Omental fat pad (tissue), 4 donors: ENCODE data around the gene HES3. TPM values are rescaled to one million over a fixed set of nuclear protein-coding genes. Genes with fewer than 3 reads are reported as not detected.

Source experiments
- ATAC-seq: fragments of 150-250 bp; one replicate; pipeline ENCODE4 v1.9.1; 2016; ENCODE audit warnings: mild to moderate bottlenecking, moderate library complexity; ENCODE audit not compliant: low FRiP score
- DNase-seq: peaks from one replicate; pipeline ENCODE4 v3.0.0-alpha.2; 2019; ENCODE audit warnings: low spot score
- total RNA-seq, 4 donors: library from RNA; depleted of rRNA; stranded (reverse); fragments of >200 nt; gene quantifications; one replicate each; pipeline ENCODE4 v1.1.0, GENCODE V29; 2016
- TF ChIP-seq, protein P1 (sequence below), 3 donors: fragments of 450-650 bp; IDR thresholded peaks; one replicate each; pipeline ENCODE4 v1.5.1; 2016 to 2017; ENCODE audit warnings: antibody characterized with exemption in 3 of 3, mild to moderate bottlenecking in 3 of 3, moderate library complexity in 2 of 3

HES3 gene
- total RNA-seq, 4 donors from 2014 or later: not detected

DNA sequence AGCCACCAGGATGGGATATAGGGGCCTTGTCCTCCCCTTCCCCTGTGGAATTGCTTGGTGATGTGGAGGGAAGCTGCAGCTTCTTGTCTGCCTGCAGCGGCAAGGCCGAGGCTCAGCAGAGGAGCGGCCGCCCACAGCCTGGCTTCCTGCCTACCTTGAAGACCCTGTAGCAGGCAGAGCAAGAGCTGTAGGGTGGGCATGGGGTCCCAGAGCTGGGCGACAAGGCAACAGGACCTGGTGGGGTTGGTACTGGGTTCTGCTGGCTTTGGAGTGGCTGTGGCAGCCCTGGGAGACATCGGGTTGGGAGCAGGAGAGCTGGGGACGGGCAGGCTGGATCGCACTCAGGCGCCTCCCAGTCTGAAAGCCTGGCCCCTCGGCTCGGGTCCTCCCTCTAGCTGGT is 22.7 kb downstream of the HES3 start:
- TF ChIP-seq, protein P1, sequence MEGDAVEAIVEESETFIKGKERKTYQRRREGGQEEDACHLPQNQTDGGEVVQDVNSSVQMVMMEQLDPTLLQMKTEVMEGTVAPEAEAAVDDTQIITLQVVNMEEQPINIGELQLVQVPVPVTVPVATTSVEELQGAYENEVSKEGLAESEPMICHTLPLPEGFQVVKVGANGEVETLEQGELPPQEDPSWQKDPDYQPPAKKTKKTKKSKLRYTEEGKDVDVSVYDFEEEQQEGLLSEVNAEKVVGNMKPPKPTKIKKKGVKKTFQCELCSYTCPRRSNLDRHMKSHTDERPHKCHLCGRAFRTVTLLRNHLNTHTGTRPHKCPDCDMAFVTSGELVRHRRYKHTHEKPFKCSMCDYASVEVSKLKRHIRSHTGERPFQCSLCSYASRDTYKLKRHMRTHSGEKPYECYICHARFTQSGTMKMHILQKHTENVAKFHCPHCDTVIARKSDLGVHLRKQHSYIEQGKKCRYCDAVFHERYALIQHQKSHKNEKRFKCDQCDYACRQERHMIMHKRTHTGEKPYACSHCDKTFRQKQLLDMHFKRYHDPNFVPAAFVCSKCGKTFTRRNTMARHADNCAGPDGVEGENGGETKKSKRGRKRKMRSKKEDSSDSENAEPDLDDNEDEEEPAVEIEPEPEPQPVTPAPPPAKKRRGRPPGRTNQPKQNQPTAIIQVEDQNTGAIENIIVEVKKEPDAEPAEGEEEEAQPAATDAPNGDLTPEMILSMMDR (IDR thresholded peaks at IDR 0.05): no peak
- no peak for DNase-seq
- ATAC-seq: no peak

GRCh38 chr1:6267686-6268322 is 23.8 kb downstream of the HES3 start:
- ATAC-seq: no peak
- DNase-seq: no peak
- TF ChIP-seq, protein P1 (IDR thresholded peaks at IDR 0.05): no peak

- no peak for DNase-seq
- TF ChIP-seq, protein P1 (IDR thresholded peaks at IDR 0.05): no peak
- ATAC-seq: no peak
These were observed 24.4 kb downstream of the HES3 start for GRCh38 chr1:6268415-6268814.

GRCh38 chr1:6269296-6269695 is 25.3 kb downstream of the HES3 start:
- DNase-seq (no peak), ATAC-seq (no peak)
- TF ChIP-seq, protein P1 (IDR thresholded peaks at IDR 0.05): no peak

DNA sequence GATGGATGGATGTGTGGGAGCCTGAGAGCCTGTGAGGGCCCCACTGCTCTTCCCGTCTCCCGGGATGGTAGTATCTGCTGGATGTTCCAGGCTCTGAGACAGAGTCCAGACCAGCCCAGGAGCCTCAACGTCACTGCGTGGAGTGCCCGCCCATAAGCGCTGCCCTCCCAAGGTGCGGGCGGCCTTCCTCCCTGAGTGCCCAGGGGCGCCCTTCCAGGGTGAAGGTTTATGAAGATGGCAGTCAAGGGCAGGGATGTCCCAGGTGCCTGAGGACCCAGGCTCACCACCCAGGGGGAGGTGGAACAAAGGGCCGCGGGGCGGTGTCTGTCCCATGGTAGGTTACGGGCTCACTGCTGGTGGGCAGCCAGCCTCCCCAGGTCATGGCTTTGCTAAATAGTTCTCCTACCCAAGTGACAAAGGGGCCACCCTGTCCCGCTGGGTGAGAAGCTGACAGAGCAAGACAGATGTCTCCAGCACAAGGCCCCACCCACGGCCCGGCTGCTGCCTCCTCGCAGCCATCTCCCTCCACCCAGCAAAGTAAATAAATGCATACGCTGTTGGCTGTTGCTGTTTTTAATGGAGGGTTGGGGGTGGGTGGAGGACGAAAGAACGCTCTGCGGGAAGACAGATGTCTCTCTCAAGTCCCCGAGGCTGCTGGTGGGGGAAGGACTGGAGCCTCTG is 25.9 kb downstream of the HES3 start:
- TF ChIP-seq, protein P1 (IDR thresholded peaks at IDR 0.05): no peak
- no peak for ATAC-seq

DNA sequence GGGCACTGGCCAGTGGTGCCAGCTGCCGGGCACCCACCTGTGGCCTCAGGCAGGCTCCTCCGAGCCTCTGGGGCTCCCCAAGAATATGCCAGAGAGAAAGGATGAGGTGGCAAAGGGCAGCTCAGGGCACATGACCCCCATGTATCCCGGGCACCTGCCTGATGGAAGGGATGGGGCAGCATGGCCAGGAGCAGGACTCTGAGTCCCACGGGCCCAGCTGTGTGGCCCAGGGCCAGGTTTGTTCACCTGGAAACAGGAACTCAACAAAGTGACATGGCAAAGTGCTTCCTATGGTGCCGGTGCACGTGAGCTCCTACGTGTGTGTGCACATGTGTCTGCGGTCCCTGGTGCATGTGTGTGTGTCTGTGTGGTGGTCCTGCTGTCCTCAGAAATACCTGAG is 26.4 kb downstream of the HES3 start:
- DNase-seq (no peak), ATAC-seq (no peak)
- TF ChIP-seq, protein P1 (IDR thresholded peaks at IDR 0.05): no peak

More for the DNA sequence above, 25.9 kb downstream of the HES3 start:
- no peak for DNase-seq

DNA sequence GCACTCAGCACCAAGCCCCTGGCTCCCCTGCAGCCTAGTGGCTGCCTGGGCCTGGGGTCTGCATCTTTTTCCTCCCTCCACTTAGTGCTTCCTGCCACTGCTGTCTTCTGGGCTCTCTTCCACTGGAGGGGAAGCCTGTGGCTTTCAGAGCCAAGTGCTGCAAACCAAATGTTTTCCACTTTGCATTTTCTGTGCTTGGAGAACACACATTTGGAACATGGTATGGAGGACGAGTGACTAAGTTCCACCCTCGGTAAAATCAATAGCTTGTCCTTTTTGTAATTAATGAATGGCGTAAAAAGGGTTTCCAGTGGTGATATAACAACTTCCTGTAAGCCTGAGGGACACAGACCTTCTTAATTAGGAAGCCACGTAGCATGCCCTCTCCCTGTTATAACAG is 27.0 kb downstream of the HES3 start:
- TF ChIP-seq, protein P1 (IDR thresholded peaks at IDR 0.05): no peak
- ATAC-seq: no peak
- no peak for DNase-seq
